ENCODE results near the gene SLC25A22.

GRCh38 chr11:813072-813455, 15.0 kb upstream of the SLC25A22 start:
- no peak for TF ChIP-seq CTCF (IDR thresholded peaks at IDR 0.05)
- no peak for TF ChIP-seq POLR2A (IDR thresholded peaks at IDR 0.05)
- TF ChIP-seq POLR2AphosphoS5 (IDR thresholded peaks at IDR 0.05): no peak

Data from breast epithelium (tissue), 3 donors.